ENCODE data around the gene ZC3H11A. TPM values are rescaled to one million over a fixed set of nuclear protein-coding genes. Genes with fewer than 3 reads are reported as not detected.

ZC3H11A gene
- total RNA-seq, 1 experiment from 2014 or later = 75.2 TPM

GRCh38 chr1:203805689-203806088 is 10.3 kb downstream of the ZC3H11A start:
- H3K9me3 Mint-ChIP-seq = no peaks in the 10 kb centered on the region
- TF ChIP-seq NR1H2 (CRISPR knock-in tag; IDR thresholded peaks at IDR 0.05) (no peak), STAT6 (CRISPR knock-in tag; conservative IDR thresholded peaks at IDR 0.05; ENCODE audit: low read depth) (no peak), NFYB (CRISPR knock-in tag; conservative IDR thresholded peaks at IDR 0.05; ENCODE audit: low read depth) (no peak), ZNF281 (CRISPR knock-in tag; IDR thresholded peaks at IDR 0.05) (no peak), ZNF671 (CRISPR knock-in tag; IDR thresholded peaks at IDR 0.05) (no peak), SMAD3 (CRISPR knock-in tag; IDR thresholded peaks at IDR 0.05; ENCODE audit: borderline replicate concordance) (no peak), ZNF263 (CRISPR knock-in tag; IDR thresholded peaks at IDR 0.05; ENCODE audit: low read depth) (no peak), USF2 (CRISPR knock-in tag; IDR thresholded peaks at IDR 0.05) (no peak), HMGXB4 (CRISPR knock-in tag; IDR thresholded peaks at IDR 0.05) (no peak), TCF7 (CRISPR knock-in tag; IDR thresholded peaks at IDR 0.05; ENCODE audit: low read depth) (no peak), NR3C1 (CRISPR knock-in tag; conservative IDR thresholded peaks at IDR 0.05; ENCODE audit: low read depth) (no peak), FOXJ3 (CRISPR knock-in tag; IDR thresholded peaks at IDR 0.05; ENCODE audit: borderline replicate concordance) (no peak), MYBL2 (CRISPR knock-in tag; IDR thresholded peaks at IDR 0.05) (no peak), ATF2 (CRISPR knock-in tag; IDR thresholded peaks at IDR 0.05; ENCODE audit: borderline replicate concordance, low read depth) (no peak)
- TF ChIP-seq, protein P1, sequence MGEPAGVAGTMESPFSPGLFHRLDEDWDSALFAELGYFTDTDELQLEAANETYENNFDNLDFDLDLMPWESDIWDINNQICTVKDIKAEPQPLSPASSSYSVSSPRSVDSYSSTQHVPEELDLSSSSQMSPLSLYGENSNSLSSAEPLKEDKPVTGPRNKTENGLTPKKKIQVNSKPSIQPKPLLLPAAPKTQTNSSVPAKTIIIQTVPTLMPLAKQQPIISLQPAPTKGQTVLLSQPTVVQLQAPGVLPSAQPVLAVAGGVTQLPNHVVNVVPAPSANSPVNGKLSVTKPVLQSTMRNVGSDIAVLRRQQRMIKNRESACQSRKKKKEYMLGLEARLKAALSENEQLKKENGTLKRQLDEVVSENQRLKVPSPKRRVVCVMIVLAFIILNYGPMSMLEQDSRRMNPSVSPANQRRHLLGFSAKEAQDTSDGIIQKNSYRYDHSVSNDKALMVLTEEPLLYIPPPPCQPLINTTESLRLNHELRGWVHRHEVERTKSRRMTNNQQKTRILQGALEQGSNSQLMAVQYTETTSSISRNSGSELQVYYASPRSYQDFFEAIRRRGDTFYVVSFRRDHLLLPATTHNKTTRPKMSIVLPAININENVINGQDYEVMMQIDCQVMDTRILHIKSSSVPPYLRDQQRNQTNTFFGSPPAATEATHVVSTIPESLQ (CRISPR knock-in tag; IDR thresholded peaks at IDR 0.05) = no peak
- TF ChIP-seq, protein P2, sequence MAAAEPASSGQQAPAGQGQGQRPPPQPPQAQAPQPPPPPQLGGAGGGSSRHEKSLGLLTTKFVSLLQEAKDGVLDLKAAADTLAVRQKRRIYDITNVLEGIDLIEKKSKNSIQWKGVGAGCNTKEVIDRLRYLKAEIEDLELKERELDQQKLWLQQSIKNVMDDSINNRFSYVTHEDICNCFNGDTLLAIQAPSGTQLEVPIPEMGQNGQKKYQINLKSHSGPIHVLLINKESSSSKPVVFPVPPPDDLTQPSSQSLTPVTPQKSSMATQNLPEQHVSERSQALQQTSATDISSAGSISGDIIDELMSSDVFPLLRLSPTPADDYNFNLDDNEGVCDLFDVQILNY (CRISPR knock-in tag; IDR thresholded peaks at IDR 0.05) = no peak
- TF ChIP-seq, protein P3, sequence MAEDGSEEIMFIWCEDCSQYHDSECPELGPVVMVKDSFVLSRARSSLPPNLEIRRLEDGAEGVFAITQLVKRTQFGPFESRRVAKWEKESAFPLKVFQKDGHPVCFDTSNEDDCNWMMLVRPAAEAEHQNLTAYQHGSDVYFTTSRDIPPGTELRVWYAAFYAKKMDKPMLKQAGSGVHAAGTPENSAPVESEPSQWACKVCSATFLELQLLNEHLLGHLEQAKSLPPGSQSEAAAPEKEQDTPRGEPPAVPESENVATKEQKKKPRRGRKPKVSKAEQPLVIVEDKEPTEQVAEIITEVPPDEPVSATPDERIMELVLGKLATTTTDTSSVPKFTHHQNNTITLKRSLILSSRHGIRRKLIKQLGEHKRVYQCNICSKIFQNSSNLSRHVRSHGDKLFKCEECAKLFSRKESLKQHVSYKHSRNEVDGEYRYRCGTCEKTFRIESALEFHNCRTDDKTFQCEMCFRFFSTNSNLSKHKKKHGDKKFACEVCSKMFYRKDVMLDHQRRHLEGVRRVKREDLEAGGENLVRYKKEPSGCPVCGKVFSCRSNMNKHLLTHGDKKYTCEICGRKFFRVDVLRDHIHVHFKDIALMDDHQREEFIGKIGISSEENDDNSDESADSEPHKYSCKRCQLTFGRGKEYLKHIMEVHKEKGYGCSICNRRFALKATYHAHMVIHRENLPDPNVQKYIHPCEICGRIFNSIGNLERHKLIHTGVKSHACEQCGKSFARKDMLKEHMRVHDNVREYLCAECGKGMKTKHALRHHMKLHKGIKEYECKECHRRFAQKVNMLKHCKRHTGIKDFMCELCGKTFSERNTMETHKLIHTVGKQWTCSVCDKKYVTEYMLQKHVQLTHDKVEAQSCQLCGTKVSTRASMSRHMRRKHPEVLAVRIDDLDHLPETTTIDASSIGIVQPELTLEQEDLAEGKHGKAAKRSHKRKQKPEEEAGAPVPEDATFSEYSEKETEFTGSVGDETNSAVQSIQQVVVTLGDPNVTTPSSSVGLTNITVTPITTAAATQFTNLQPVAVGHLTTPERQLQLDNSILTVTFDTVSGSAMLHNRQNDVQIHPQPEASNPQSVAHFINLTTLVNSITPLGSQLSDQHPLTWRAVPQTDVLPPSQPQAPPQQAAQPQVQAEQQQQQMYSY (CRISPR knock-in tag; IDR thresholded peaks at IDR 0.05) = no peak
- DNase-seq (ENCODE audit: low spot score) = no peak
- peaks cover 3% of the 10 kb centered on the region; the same call in 1 of the 2 replicates for H3K4me1 Mint-ChIP-seq
- POLR2A ChIA-PET = no interaction called here
- H3K36me3 Mint-ChIP-seq = peaks cover 41% of the 10 kb centered on the region
- CTCF ChIA-PET = no interaction called here
- H3K4me3 Mint-ChIP-seq = no peak overlapping the region
- no peak for ATAC-seq
- H3K27me3 Mint-ChIP-seq (ENCODE audit: low read depth) = no peaks in the 10 kb centered on the region; the same call in 1 of the 2 replicates
- H3K27ac Mint-ChIP-seq = no peak overlapping the region

Measured in WTC11 (cell line).